ENCODE data around the gene PDS5B.

PDS5B gene

GRCh38 chr13:32595306-32595705, 9.1 kb downstream of the PDS5B start:
- Histone ChIP-seq H3K27me3 (ENCODE audit: control insufficient read depth, low read length) (no peaks in the 10 kb centered on the region), H3K4me2 (ENCODE audit: low read length) (no peak overlapping the region), H3K4me3 (ENCODE audit: low read length) (no peak overlapping the region), H3K4me1 (ENCODE audit: control insufficient read depth, low read length) (peaks cover 8% of the 10 kb centered on the region), H3K27ac (ENCODE audit: low read depth, low read length) (no peak overlapping the region), H3K36me3 (ENCODE audit: control insufficient read depth, low read length) (peaks cover 12% of the 10 kb centered on the region), H3F3A (ENCODE audit: control insufficient read depth, insufficient read depth) (peaks cover 4% of the 10 kb centered on the region; the same call in 1 of the 2 replicates), H3K9me2 (replicated peaks; ENCODE audit: control insufficient read depth, low read length) (no peaks in the 10 kb centered on the region), H3K9me3 (ENCODE audit: control insufficient read depth, insufficient read depth, low read length) (no peaks in the 10 kb centered on the region), H3K79me2 (ENCODE audit: control insufficient read depth, low read length) (peaks cover 100% of the 10 kb centered on the region), H4K20me1 (ENCODE audit: control insufficient read depth, insufficient read depth, low read depth, low read length) (peaks cover 4% of the 10 kb centered on the region; the same call in 1 of the 2 replicates)
- TF ChIP-seq EZH2phosphoT487 (IDR thresholded peaks at IDR 0.05; ENCODE audit: borderline replicate concordance, low read length) = no peak

GRCh38 chr13:32600890-32601289, 14.6 kb downstream of the PDS5B start:
- Histone ChIP-seq H3K4me3 (ENCODE audit: low read length) (0 out of 2 replicates have a peak overlapping the region, but pooled peaks have one; percentile 1), H3K79me2 (ENCODE audit: control insufficient read depth, low read length) (peaks cover 96% of the 10 kb centered on the region), H4K20me1 (ENCODE audit: control insufficient read depth, insufficient read depth, low read depth, low read length) (no peaks in the 10 kb centered on the region; the same call in 1 of the 2 replicates), H3K4me1 (ENCODE audit: control insufficient read depth, low read length) (peaks cover 19% of the 10 kb centered on the region), H3K36me3 (ENCODE audit: control insufficient read depth, low read length) (peaks cover 10% of the 10 kb centered on the region), H3F3A (ENCODE audit: control insufficient read depth, insufficient read depth) (peaks cover 4% of the 10 kb centered on the region; the same call in 1 of the 2 replicates), H3K4me2 (ENCODE audit: low read length) (peak overlapping the region; percentile 39), H3K9me3 (ENCODE audit: control insufficient read depth, insufficient read depth, low read length) (no peaks in the 10 kb centered on the region; the same call in 1 of the 2 replicates), H3K27ac (ENCODE audit: low read depth, low read length) (peak overlapping the region; percentile 13; the same call in 1 of the 2 replicates), H3K27me3 (ENCODE audit: control insufficient read depth, low read length) (no peaks in the 10 kb centered on the region), H3K9me2 (replicated peaks; ENCODE audit: control insufficient read depth, low read length) (no peaks in the 10 kb centered on the region)
- no peak for TF ChIP-seq CTCF (IDR thresholded peaks at IDR 0.05; ENCODE audit: low read depth, low read length, poor library complexity, severe bottlenecking)
- TF ChIP-seq EZH2phosphoT487 (IDR thresholded peaks at IDR 0.05; ENCODE audit: borderline replicate concordance, low read length) = no peak

- no peak overlapping the region for H3K27ac ChIP-seq (ENCODE audit: low read depth, low read length)
- no peaks in the 10 kb centered on the region for H3K27me3 ChIP-seq (ENCODE audit: control insufficient read depth, low read length)
- no peaks in the 10 kb centered on the region for H3K9me2 ChIP-seq (replicated peaks; ENCODE audit: control insufficient read depth, low read length)
- no peak overlapping the region for H3K4me3 ChIP-seq (ENCODE audit: low read length)
- peaks cover 95% of the 10 kb centered on the region for H3K79me2 ChIP-seq (ENCODE audit: control insufficient read depth, low read length)
- no peaks in the 10 kb centered on the region for H3F3A ChIP-seq (ENCODE audit: control insufficient read depth, insufficient read depth)
- no peak for TF ChIP-seq CTCF (IDR thresholded peaks at IDR 0.05; ENCODE audit: low read depth, low read length, poor library complexity, severe bottlenecking)
- no peak for TF ChIP-seq EZH2phosphoT487 (IDR thresholded peaks at IDR 0.05; ENCODE audit: borderline replicate concordance, low read length)
- peaks cover 9% of the 10 kb centered on the region; the same call in 1 of the 2 replicates for H3K36me3 ChIP-seq (ENCODE audit: control insufficient read depth, low read length)
- H3K4me1 ChIP-seq (ENCODE audit: control insufficient read depth, low read length) = no peaks in the 10 kb centered on the region
- 0 out of 2 replicates have a peak, but pooled peaks cover 3% of the 10 kb centered on the region for H4K20me1 ChIP-seq (ENCODE audit: control insufficient read depth, insufficient read depth, low read depth, low read length)
- peaks cover 7% of the 10 kb centered on the region; the same call in 1 of the 2 replicates for H3K9me3 ChIP-seq (ENCODE audit: control insufficient read depth, insufficient read depth, low read length)
- no peak overlapping the region for H3K4me2 ChIP-seq (ENCODE audit: low read length)
Measured at GRCh38 chr13:32609428-32609827, 23.2 kb downstream of the PDS5B start.

GRCh38 chr13:32610538-32610937, 24.3 kb downstream of the PDS5B start:
- peaks cover 96% of the 10 kb centered on the region for H3K79me2 ChIP-seq (ENCODE audit: control insufficient read depth, low read length)
- no peak overlapping the region for H3K27ac ChIP-seq (ENCODE audit: low read depth, low read length)
- peaks cover 9% of the 10 kb centered on the region; the same call in 1 of the 2 replicates for H3K36me3 ChIP-seq (ENCODE audit: control insufficient read depth, low read length)
- H3K9me3 ChIP-seq (ENCODE audit: control insufficient read depth, insufficient read depth, low read length) = peaks cover 7% of the 10 kb centered on the region; the same call in 1 of the 2 replicates
- H3K4me1 ChIP-seq (ENCODE audit: control insufficient read depth, low read length) = no peaks in the 10 kb centered on the region
- H3K27me3 ChIP-seq (ENCODE audit: control insufficient read depth, low read length) = no peaks in the 10 kb centered on the region
- H3K4me2 ChIP-seq (ENCODE audit: low read length) = no peak overlapping the region
- TF ChIP-seq EZH2phosphoT487 (IDR thresholded peaks at IDR 0.05; ENCODE audit: borderline replicate concordance, low read length) (no peak), CTCF (IDR thresholded peaks at IDR 0.05; ENCODE audit: low read depth, low read length, poor library complexity, severe bottlenecking) (no peak)
- H3F3A ChIP-seq (ENCODE audit: control insufficient read depth, insufficient read depth) = no peaks in the 10 kb centered on the region
- H4K20me1 ChIP-seq (ENCODE audit: control insufficient read depth, insufficient read depth, low read depth, low read length) = 0 out of 2 replicates have a peak, but pooled peaks cover 3% of the 10 kb centered on the region
- no peaks in the 10 kb centered on the region for H3K9me2 ChIP-seq (replicated peaks; ENCODE audit: control insufficient read depth, low read length)
- no peak overlapping the region for H3K4me3 ChIP-seq (ENCODE audit: low read length)

Data from DOHH2 (cell line).